SK-N-SH (cell line): ENCODE data around the gene SLC25A42.

Source experiments
- CTCF ChIP-seq: fragments of 200-600 bp; sonication (generic); IDR thresholded peaks from 2 replicates; pipeline ENCODE4 v1.6.1; 2017; ENCODE audit warnings: antibody characterized with exemption, mild to moderate bottlenecking, moderate library complexity
- FOXM1 ChIP-seq: IDR thresholded peaks from 2 replicates; pipeline ENCODE4 v1.4.0; 2012; ENCODE audit warnings: low read depth, mild to moderate bottlenecking
- POLR2AphosphoS5 ChIP-seq: IDR thresholded peaks from 2 replicates; pipeline ENCODE4 v1.6.1; 2012; ENCODE audit warnings: low read depth, low read length

GRCh38 chr19:19064098-19064722, 416 bp downstream of the SLC25A42 start:
- TF ChIP-seq FOXM1 (no peak), POLR2AphosphoS5 (no peak), CTCF (peak; percentile 44)
